Endothelial cell of hepatic sinusoid (primary cell): ENCODE measurements around the gene SLC34A3.
"Not testable (repeated sequence)": the region's sequence is repeated elsewhere in the genome, so short reads cannot be mapped to it uniquely, and the experiment has no call there.

Experiments
- in situ Hi-C: cut with HindIII; loops from 2 replicates; pipeline ENCODE4 v1.10.0; 2017; ENCODE audit warnings: low sequenced_read_pairs

The SLC34A3 gene

DNA sequence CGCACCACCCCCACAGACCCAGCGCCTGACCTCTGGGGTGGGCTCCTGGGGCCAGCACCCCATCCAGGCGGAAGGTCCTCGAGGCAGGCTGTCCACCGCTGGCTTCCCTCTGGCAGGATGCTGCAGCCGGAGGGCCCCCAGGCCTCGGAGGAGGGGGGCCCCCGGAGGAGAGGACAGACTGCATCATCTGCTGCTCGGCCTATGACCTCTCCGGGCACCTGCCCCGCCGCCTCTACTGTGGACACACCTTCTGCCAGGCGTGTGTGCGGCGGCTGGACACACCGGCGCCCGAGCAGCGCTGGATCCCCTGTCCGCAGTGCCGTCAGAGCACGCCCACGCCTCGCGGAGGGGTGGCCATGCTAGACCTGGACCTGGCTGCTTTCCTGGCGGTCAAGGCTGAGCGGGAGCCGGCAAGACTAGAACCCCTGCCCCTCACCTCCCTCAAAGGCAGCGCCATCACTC lies 2.2 kb upstream of the SLC34A3 start:
- in situ Hi-C loops = no loop called here

DNA sequence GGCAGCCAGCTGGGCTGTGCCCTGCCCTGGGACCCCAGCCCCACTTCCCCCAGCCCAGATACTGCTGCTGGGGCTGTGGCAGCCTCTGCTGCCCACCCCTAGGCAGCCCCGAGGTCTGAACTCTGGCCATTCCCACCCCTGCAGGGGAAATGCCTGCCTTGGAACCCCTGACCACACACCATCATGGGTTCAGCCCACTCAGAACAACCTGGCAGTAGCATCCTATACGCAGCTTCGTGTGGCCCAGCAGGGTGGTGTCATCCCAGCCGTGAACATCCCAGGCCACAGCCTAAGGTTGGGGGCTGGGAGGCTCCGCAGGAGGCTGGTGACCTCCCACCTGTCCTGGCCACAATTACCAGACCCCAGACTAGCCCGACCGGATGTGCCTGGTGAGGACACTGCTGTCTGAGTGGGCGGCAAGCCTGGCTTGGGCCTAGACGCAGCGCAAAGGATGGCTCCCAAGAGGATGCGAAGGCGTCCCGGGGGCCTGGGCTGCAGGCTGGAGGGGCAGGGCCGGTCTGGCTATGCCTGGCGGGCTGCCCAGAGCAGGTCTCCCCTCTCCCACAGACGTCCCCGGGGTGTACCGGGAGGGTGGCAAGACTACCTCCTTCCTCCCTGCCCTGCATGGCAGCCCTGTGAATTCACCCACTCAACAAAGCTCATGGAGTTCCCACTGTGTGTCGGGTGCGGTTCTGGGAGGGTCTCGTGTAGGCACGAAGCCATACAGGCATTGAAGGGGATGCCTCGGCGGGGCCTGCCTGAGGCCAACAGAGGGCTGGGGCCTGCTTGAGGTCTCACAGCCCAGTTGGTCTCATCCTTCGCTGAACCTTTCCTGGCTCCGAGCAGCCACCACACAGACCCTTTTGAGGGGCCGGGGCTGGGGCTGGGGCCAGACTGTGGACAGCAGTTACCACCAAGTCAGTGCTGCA lies 1.5 kb upstream of the SLC34A3 start:
- in situ Hi-C loops = no loop called here

DNA sequence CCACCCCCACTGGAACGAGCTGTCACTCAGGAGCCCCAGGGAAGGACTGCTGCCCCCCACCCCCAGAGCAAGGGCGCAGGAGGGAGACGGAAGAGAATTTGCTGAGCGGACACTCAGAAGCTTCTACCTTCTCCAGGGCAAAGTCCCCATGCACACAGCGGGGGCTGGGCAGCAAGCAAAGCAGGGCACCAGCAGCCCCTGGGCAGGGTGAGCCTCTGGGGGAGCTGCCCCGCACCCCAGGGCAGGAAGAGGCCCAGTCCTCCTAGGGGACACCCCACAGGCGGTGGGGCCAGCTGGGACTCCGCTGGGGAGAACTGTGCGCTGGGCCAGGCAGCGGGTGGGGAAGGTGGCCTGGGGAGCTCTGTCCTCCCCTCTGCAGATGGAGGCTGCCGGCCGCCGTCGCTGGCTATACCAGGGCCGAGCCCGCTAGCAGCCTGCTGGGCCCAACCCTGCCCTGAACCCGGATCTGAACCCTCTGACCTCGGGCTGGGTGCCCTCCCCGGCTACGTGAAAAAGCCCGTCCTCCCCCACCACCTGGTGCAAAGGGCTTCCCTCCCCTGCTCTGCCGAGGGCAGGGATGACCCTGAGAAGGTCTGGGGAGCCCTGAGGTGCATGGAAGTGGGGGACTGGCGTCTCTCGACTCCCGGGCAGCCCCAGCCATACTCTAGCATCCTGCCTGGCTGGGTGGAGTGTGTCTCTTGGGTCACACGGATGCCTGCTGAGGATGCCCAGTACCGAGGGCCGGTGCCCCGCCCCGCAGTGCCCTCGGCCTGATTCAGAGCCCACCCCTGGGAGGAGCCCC lies 597 bp upstream of the SLC34A3 start:
- in situ Hi-C loops = no loop called here

DNA sequence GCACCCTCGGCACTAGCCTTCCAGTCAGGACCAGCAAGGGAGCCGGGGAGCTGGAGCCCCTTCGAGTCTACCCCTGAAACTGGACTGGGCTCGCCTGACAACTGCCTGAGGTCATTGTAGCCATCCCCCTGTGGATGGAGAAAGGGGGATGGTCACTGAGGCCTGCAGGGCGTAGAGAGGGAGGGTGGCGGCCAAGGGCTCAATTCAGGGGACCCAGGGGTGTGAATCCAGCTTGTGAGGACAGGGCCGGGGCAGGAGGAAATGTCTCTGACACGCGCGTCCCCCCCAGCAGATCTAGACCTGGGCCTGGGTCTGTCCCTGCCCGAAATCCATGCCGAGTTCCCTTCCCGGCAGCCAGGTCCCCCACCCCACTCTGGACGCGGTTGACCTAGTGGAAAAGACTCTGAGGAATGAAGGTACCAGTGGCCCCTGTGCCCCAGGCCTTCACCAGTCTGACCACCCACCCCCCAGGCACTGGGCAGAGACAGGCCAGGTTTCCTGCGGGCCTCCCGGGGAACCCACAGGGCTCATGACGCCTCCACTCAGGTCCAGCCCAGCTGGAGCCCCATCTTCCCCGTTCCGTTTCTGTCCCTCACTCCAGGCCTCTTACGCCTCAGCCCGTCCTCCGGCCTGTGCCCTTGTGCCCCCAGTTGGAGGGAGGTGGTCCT lies 805 bp downstream of the SLC34A3 start:
- in situ Hi-C loops = no loop called here

DNA sequence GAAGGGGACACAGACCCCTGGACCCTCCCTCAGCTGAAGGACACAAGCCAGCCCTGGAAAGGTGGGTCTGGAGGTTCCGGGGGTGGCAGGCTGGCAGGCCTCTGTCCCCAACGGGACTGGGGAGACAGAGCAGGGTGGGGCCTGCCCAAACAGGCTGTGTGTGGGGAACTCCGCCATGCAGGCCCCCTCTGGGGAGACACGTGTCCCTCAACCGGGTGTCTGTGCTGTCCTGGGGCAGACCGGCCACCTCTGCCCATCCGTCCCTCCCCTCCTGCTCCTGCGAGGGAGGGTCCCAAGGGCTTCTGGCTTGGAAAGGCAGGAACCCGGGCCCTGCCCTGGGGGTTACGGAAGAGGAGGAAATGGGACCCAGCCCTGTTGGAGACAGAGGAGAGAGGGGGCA lies 1.4 kb downstream of the SLC34A3 start:
- in situ Hi-C loops = no loop called here

DNA sequence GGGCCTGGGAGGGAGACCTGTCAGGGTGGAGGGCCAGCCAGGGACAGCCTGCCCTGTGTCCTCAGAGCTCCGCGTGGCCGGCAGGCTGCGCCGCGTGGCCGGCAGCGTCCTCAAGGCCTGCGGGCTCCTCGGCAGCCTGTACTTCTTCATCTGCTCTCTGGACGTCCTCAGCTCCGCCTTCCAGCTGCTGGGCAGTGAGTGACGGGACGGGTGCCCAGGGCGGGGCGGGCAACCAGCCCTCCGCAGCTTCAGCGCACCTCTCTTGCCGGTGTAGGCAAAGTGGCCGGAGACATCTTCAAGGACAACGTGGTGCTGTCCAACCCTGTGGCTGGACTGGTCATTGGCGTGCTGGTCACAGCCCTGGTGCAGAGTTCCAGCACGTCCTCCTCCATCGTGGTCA lies 1.8 kb downstream of the SLC34A3 start:
- in situ Hi-C loops = no loop called here

DNA sequence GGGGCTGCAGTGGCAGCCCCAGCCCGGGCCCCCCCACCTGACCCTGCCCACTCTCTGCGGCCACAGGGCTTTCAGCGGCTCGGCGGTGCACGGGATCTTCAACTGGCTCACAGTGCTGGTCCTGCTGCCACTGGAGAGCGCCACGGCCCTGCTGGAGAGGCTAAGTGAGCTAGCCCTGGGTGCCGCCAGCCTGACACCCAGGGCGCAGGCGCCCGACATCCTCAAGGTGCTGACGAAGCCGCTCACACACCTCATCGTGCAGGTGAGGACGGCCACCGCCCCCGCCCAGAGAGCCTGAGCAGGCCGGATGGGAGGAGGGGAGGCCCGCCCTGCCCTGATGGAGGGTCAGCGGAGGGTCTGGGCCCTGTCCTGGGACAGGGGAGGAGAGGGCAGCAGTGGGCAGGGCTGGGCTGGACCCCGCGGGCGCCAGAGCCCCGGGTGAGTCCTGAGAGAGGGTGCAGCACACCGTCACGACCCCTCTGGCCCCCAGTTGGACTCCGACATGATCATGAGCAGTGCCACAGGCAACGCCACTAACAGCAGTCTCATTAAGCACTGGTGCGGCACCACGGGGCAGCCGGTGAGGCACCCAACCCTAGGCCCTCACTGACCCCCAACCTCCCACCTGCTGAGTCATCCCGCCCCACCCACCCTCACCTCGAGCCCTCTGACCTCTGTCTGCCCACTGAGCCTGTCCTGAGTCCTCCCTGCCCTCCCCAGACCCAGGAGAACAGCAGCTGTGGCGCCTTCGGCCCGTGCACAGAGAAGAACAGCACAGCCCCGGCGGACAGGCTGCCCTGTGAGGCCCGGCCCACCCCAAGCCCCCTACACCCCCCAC lies 2.7 kb downstream of the SLC34A3 start:
- in situ Hi-C loops = no loop called here

DNA sequence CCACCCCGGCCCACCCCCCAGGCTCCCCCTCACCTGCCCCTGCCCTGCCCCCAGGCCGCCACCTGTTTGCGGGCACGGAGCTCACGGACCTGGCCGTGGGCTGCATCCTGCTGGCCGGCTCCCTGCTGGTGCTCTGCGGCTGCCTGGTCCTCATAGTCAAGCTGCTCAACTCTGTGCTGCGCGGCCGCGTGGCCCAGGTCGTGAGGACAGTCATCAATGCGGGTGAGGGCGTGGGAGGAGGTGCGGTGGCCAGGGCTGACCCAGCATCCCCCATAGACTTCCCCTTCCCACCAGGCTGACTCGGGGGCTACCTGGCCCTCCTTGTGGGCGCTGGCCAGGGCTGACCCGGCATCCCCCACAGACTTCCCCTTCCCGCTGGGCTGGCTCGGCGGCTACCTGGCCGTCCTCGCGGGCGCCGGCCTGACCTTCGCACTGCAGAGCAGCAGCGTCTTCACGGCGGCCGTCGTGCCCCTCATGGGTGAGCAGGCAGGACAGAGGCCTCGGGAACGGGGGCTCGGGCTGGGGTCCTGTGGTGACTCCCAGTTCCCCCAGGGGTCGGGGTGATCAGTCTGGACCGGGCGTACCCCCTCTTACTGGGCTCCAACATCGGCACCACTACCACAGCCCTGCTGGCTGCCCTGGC lies 3.5 kb downstream of the SLC34A3 start:
- in situ Hi-C loops = no loop called here

DNA sequence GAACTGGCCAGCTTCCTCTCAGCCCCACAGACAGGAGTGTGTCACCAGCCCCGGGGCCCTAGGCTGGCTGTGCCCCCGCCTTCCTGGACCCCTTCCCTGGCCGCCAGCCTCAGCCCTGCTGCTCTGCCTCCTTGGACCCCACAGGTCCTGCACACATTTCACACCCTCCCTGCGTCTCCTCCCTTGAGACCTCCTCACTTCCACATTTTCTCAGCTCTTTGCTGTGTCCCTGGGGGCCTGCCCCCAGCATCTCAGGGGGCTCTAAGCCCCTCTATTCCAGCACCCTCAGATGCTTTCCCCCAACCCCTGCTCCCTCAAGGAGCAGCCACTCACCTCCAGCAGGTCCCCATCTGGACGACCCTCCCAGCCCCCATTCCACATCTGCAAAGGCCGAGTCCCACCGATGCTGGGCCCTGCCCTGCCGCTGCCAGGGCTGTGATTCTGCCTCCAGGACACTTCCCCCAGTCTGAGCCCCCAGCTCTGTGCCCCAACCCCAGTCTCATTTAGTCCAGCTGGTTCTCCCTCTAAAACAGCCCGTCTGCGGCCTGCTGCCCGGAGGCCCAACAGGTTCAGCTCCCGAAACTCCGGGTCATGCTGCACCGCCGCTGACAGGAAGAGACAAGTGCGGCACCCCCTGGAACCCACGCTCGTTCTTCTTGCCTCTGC lies 4.2 kb downstream of the SLC34A3 start:
- in situ Hi-C loops = no loop called here

DNA sequence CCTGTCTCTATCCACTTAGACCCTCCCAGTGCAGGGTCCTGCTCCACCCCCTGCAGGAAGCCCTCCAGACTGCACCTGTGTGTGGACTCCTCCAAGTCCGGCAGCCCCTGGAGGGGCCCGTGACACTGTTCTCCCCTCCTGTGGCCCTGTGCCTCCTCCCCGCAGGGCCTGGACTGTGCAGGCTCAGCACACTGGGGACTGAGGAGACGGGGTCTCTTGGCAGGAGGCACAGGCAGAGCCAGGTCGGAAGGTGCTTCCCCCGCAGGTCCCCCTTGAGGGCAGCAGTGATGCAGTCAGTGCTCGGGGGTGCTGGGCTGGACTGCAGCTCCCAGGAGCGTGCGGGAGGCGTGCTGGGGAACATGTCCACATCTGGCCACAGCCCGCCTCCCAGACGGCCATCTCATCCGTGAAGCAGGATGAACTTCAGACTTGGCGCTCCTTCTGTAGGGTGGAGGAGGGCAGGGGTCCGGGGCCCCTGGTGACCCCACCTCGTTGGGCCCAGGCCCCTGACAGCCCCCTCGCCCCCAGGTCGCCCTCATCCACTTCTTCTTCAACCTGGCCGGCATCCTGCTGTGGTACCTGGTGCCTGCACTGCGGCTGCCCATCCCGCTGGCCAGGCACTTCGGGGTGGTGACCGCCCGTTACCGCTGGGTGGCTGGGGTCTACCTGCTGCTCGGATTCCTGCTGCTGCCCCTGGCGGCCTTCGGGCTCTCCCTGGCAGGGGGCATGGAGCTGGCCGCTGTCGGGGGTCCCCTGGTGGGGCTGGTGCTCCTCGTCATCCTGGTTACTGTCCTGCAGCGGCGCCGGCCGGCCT lies 4.9 kb downstream of the SLC34A3 start:
- in situ Hi-C loops = no loop called here

DNA sequence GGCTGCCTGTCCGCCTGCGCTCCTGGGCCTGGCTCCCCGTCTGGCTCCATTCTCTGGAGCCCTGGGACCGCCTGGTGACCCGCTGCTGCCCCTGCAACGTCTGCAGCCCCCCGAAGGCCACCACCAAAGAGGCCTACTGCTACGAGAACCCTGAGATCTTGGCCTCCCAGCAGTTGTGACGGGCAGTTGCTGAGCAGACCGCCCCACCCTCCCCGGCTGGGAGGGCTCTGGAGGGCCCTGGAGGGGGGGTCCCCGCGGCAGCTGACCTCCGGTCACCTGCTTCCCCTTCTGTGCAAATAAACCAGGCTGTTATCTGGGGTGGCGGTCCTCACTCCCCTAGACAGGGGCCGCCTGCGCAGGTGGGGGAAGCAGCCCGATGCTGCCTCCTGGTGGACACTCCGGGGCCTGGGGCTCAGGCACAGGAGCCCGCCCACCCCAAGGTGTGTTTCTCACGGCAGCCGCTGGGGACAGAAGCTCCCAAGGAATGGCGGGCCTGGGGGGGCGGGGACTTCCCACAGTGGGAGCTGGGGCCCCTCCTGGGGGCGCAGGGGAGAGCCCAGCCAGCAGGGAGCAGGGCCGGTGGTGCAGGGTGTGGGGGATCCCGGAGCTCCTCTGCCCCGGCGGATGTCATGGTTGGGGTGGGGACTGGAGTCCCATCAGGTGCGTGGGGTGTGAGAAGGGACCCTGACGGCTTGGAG lies 5.7 kb downstream of the SLC34A3 start:
- in situ Hi-C loops = no loop called here

DNA sequence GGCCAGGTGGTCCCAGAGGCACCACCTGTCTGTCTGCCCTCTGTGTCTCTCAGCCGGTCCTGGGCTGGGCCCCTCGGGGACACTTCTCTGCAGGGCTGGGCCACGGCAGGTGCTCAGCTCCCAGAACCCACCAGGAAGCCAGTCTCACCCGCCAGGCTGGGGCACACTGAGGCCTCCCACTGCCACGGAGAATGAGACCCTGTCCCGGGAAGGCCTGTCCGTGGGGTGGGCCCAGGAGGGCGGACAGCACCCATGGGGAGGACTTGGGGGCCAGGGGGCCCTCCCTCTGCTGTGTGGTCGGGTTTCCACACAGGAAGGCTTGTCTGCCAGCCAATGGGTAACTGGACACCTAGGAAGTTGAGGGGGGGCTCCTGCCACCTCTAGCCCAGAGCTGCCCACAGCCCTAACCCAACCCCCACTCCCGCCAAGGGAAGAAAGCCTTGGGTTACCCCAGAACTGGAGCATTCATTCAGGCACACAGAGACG lies 6.3 kb downstream of the SLC34A3 start:
- in situ Hi-C loops = no loop called here

DNA sequence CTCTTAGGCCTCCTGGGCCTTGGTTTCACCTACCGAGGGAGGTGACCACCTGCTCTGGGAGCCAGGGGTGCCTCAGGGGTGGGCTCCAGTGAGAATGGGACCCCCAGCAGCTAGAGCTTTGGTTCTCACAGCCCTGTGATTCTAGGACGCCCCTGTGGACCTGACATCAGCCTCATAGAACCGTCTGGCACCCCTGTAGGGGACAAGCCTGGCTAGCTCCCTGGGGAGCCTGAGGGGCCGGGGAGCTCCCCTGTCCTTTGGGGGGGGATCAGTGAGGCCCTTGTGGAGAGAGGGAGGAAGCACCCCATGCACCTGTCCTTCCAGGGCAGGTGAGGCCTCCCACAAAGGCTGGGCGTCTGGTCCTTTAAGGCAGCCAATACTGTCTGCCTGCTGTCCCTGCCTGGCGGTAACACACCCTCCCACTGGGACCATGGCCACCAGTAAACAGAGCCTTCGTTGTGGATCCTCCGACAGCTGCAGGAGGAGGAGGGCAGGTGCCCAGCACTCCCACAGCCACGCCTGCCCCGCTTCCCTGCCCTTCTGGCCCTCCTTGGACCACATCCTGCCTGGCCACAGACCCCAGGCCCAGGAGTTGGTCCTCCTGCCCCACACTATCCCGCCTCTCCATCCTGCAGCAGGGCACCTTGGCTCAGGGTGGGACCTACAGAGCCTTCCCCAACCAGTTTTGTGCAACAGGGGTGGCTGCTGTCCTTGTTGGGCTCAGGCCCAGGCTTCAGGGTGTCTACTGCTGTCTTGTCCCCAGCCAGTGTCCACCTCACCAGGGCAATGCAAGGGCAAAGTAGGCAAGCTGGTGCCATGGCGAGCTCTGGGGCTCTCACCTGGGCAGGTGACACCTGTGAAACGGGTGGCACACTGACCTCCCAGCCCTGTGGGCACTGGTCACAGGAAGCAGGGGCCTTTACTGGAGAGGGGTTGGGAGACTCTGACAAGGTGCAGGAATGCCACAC lies 7.3 kb downstream of the SLC34A3 start:
- in situ Hi-C loops = no loop called here

DNA sequence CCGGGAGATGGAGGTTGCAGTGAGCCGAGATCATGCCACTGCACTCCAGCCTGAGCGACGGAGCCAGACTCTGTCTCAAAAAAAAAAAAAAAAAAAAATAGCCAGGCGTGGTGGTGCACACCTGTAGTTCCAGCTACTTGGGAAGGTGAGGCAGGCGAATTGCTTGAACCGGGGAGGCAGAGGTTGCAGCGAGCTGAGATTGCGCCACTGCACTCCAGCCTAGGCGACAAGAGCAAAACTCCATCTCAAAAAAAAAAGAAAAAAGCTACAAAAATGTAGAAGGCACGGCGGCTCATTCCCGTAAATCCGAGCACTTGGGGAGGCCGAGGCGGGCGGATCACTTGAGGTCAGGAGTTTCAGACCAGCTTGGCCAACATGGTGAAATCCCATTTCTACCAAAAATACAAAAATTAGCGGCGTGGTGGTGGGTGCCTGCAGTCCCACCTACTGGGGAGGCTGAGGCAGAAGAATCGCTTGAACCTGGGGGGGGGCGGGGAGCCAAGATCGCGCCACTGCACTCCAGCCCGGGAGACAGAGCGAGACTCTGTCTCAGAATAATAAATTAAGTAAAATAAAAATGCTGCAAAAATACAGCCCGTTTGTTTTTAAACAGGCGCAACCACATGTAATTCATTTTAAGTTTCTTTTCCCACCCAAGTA lies 9.0 kb downstream of the SLC34A3 start:
- in situ Hi-C loops = not testable (repeated sequence)

DNA sequence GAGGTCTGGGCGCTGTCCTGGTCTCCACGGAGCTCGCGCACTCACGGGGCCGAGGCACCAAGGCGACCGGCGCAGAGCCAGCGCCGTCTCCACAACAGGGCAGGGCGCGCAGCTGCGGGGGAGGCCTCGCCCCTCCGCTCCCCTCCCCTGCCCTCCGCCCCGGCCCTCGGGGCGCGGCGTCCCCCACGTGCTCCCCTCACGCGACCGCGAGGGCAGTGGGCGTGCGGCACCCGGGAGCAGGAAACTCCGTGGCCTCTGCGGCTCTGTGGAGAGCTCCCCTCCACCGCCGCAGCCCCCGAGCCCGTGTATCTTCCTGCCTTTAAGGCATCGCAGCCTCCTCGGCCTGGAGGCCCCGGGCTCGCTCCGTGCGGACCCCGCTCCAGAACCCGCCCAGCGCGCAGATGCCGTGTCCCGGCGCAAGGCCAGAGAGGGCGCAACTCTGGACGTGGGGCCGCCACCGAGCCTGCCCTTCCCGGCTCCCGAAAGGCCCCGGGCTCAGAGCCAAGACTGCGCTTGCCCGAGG lies 9.7 kb downstream of the SLC34A3 start:
- in situ Hi-C loops = no loop called here
